NCI-H1105 (cell line): Measurements from ENCODE around the gene CHD5.

Experiments
- DNase-seq: peaks from one replicate; lab custom pipeline; 2025; lab: John Stamatoyannopoulos, UW

Gene CHD5

GRCh38 chr1:6174621-6175410, 5.3 kb downstream of the CHD5 start:
- DNase-seq: no peak

- DNase-seq: no peak
Observed at GRCh38 chr1:6172549-6172948, 7.6 kb downstream of the CHD5 start.

- DNase-seq: no peak
Observed at GRCh38 chr1:6171548-6172124, 8.5 kb downstream of the CHD5 start.

GRCh38 chr1:6170742-6171201, 9.3 kb downstream of the CHD5 start:
- DNase-seq: no peak

GRCh38 chr1:6170116-6170741, 9.9 kb downstream of the CHD5 start:
- DNase-seq: no peak

GRCh38 chr1:6168947-6169586, 11.1 kb downstream of the CHD5 start:
- no peak for DNase-seq

- no peak for DNase-seq
Observed at GRCh38 chr1:6167391-6168303, 12.5 kb downstream of the CHD5 start.

- no peak for DNase-seq
Observed at GRCh38 chr1:6166655-6167390, 13.3 kb downstream of the CHD5 start.

- DNase-seq: no peak
Observed at GRCh38 chr1:6166221-6166620, 13.9 kb downstream of the CHD5 start.

- DNase-seq: no peak
Observed at GRCh38 chr1:6165441-6165985, 14.6 kb downstream of the CHD5 start.

- DNase-seq: no peak
Observed at GRCh38 chr1:6165027-6165426, 15.1 kb downstream of the CHD5 start.

- no peak for DNase-seq
Observed at GRCh38 chr1:6163973-6164617, 16.0 kb downstream of the CHD5 start.

GRCh38 chr1:6163191-6163972, 16.7 kb downstream of the CHD5 start:
- DNase-seq: no peak

GRCh38 chr1:6162773-6163172, 17.3 kb downstream of the CHD5 start:
- peak; percentile 91 for DNase-seq

GRCh38 chr1:6162341-6162740, 17.8 kb downstream of the CHD5 start:
- DNase-seq: no peak

GRCh38 chr1:6158181-6158580, 21.9 kb downstream of the CHD5 start:
- DNase-seq: no peak

GRCh38 chr1:6157528-6158174, 22.5 kb downstream of the CHD5 start:
- DNase-seq: no peak

GRCh38 chr1:6157132-6157527, 23.0 kb downstream of the CHD5 start:
- DNase-seq: no peak
